Astrocyte of the spinal cord (primary cell): Measurements from ENCODE around the gene FAM177A1.
"Not testable (repeated sequence)": the region's sequence is repeated elsewhere in the genome, so short reads cannot be mapped to it uniquely, and the experiment has no call there.

Experiments used
- DNase-seq: peaks from one replicate; pipeline ENCODE4 v3.0.0; 2011; ENCODE audit warnings: low read depth, low spot score
- H3K4me3 ChIP-seq: 2 replicates; pipeline ENCODE4 v1.5.1; 2011; ENCODE audit warnings: low read depth, mild to moderate bottlenecking, low read length, moderate library complexity
- CTCF ChIP-seq: IDR thresholded peaks from 2 replicates; pipeline ENCODE4 v1.5.1; 2012; ENCODE audit warnings: low read depth, mild to moderate bottlenecking, low read length, inconsistent platforms
- in situ Hi-C: cut with HindIII; loops from 2 replicates; pipeline ENCODE4 v1.10.0; 2017; ENCODE audit warnings: low sequenced_read_pairs

The FAM177A1 gene

GRCh38 chr14:35052637-35053036 is 6.6 kb downstream of the FAM177A1 start:
- H3K4me3 ChIP-seq = no peak overlapping the region
- no peak for DNase-seq
- TF ChIP-seq CTCF = no peak
- in situ Hi-C loops = no loop called here

GRCh38 chr14:35061113-35061791 is 15.2 kb downstream of the FAM177A1 start:
- H3K4me3 ChIP-seq, in situ Hi-C loops, DNase-seq: not testable (repeated sequence)

- in situ Hi-C loops, DNase-seq, H3K4me3 ChIP-seq: not testable (repeated sequence)
Observed at GRCh38 chr14:35065731-35066130, 19.7 kb downstream of the FAM177A1 start.

GRCh38 chr14:35068238-35069012 is 22.4 kb downstream of the FAM177A1 start:
- in situ Hi-C loops = no loop called here
- H3K4me3 ChIP-seq = no peak overlapping the region
- no peak for DNase-seq
- TF ChIP-seq CTCF = no peak

- in situ Hi-C loops = no loop called here
- no peak for TF ChIP-seq CTCF
- no peak overlapping the region for H3K4me3 ChIP-seq
- DNase-seq = no peak
Observed at GRCh38 chr14:35072226-35072625, 26.2 kb downstream of the FAM177A1 start.

- no peak for TF ChIP-seq CTCF
- H3K4me3 ChIP-seq = no peak overlapping the region
- in situ Hi-C loops = no loop called here
- DNase-seq = no peak
Observed at GRCh38 chr14:35073486-35073885, 27.4 kb downstream of the FAM177A1 start.

GRCh38 chr14:35078082-35078481 is 32.0 kb downstream of the FAM177A1 start:
- DNase-seq = no peak
- H3K4me3 ChIP-seq = no peak overlapping the region
- in situ Hi-C loops = no loop called here
- no peak for TF ChIP-seq CTCF
